GM12875 (cell line): ENCODE measurements around the gene TRH.
A peak's percentile ranks its signal among the peaks of the same experiment; 100 is the strongest.
"Not testable (repeated sequence)": the region's sequence is repeated elsewhere in the genome, so short reads cannot be mapped to it uniquely, and the experiment has no call there.

ENCODE experiments used
- H3K4me3 ChIP-seq: one replicate; pipeline ENCODE4 v1.5.1; 2011; ENCODE audit warnings: low read depth, low read length, control low read depth
- TF ChIP-seq, protein P1 (sequence below): IDR thresholded peaks from 2 replicates; pipeline ENCODE4 v1.5.1; 2011; ENCODE audit warnings: low read depth, mild to moderate bottlenecking, control low read depth, inconsistent platforms, low read length, moderate library complexity, borderline replicate concordance; ENCODE audit not compliant: insufficient read depth

TRH gene

DNA sequence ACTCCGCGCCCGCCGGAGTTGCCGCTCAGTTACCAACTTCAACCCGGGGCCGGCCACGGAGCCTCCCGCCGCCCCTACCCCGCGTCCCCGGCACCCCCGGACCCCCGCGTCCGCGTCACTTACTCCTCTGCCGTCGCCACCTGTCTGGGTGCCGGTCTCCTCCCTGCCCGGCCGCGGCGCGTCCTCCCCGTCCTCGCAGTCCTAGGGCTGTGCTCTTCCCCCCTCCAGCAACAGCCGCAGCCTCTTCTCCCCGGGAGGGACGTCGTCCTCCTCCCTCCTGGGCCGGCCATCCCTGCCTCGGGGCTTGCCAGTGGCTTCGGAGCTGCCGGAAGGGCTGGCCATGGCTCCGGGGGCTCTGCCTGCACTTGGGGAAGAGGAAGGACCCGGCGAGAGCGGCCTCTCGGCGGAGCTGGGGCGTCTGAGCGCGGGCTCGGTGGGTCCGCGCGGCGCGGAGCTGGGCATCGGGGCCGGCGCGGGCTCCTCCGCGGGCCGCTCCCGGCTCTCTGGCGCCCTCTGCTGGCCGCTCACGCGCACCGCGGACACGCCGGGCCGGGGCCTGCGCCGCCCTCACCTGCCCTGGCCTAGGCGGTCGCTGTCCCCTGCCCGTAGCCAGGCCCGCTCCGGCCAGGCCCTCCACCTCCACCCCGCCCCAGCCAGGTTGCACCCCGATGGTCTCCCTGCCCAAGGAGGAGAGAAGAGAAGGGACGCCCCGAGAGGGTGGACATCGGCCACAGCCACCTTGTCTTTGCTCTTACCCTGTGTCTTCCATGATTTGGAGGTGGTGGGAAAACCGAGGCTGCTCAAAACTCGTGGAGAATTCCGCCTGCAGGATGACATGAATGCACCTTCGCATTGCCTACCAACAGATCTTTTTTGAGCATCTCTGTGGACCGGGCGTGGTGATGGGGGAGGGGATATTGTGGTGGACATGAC lies 28.4 kb downstream of the TRH start:
- TF ChIP-seq, protein P1, sequence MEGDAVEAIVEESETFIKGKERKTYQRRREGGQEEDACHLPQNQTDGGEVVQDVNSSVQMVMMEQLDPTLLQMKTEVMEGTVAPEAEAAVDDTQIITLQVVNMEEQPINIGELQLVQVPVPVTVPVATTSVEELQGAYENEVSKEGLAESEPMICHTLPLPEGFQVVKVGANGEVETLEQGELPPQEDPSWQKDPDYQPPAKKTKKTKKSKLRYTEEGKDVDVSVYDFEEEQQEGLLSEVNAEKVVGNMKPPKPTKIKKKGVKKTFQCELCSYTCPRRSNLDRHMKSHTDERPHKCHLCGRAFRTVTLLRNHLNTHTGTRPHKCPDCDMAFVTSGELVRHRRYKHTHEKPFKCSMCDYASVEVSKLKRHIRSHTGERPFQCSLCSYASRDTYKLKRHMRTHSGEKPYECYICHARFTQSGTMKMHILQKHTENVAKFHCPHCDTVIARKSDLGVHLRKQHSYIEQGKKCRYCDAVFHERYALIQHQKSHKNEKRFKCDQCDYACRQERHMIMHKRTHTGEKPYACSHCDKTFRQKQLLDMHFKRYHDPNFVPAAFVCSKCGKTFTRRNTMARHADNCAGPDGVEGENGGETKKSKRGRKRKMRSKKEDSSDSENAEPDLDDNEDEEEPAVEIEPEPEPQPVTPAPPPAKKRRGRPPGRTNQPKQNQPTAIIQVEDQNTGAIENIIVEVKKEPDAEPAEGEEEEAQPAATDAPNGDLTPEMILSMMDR = peak; percentile 82
- peak overlapping the region; percentile 10 for H3K4me3 ChIP-seq

DNA sequence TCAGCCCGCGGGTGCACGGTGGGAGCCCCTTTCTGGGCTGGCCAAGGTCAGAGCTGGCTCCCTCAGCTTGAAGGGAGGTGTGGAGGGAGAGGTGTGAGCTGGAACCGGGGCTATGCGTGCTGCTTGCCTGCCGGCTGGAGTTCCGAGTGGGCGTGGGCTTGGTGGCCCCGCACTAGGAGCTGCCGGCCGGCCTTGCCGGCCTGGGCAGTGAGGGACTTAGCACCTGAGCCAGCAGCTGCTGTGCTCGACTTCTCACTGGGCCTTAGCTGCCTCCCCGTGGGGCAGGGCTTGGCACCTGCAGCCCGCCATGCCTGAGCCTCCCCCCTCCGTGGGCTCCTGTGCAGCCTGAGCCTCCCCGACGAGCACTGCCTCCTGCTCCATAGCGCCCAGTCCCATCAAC lies 36.0 kb downstream of the TRH start:
- no peak overlapping the region for H3K4me3 ChIP-seq
- TF ChIP-seq, protein P1 = no peak

GRCh38 chr3:130012108-130012507 lies 37.6 kb downstream of the TRH start:
- H3K4me3 ChIP-seq = not testable (repeated sequence)

DNA sequence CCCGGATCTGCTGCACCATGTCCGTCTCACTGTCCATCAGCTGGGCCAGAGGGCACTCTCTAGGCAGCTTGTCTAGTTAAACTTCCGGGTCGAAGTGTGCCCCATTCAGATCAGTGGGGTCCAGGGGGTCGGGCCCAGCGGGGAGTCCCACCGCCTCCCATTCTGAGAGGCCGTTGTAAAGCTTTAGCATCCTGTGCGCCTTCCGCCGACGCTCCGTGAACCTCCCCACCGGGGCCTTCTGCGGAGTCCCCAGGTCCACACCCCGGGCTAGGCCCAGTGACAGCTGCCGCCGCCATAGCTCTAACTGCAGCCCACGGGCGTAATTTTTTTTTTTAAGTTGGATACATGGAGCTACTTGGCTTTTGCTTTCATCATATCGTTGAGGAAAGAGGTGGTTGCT lies 38.7 kb downstream of the TRH start:
- not testable (repeated sequence) for H3K4me3 ChIP-seq

DNA sequence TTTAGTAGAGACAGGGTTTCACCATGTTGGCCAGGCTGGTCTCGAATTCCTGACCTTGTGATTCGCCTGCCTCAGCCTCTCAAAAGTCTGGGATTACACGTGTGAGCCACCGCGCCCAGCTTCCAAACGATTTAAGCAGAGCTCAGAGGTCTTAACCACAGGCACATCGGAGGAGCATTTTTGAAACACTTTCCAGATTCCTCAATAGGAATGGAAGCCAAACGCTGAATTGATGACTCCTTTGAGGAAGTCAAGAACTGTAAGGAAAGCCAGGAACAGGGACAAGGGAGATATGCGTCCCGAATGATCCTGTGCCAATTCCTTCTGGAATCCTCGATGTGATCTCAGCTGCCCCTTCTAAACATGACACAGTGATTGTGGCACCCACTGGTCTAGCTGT lies 40.0 kb downstream of the TRH start:
- TF ChIP-seq, protein P1 = no peak
- H3K4me3 ChIP-seq = no peak overlapping the region

DNA sequence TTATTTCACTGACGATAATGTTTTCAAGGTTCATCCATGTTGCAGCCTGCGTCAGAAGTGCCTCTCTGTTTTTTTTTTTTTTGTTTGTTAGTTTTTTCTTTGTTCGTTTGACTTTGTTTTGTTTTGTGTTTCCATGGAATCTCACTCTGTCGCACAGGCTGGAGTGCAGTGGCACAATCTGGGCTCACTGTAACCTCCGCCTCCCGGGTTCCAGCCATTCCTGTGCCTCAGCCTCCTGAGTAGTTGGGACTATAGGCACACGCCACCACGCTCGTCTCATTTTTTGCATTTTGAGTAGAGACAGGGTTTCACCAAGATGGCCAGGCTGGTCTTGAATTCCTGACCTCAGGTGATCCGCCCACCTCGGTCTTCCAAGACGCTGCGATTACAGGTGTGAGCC lies 43.1 kb downstream of the TRH start:
- H3K4me3 ChIP-seq = not testable (repeated sequence)

DNA sequence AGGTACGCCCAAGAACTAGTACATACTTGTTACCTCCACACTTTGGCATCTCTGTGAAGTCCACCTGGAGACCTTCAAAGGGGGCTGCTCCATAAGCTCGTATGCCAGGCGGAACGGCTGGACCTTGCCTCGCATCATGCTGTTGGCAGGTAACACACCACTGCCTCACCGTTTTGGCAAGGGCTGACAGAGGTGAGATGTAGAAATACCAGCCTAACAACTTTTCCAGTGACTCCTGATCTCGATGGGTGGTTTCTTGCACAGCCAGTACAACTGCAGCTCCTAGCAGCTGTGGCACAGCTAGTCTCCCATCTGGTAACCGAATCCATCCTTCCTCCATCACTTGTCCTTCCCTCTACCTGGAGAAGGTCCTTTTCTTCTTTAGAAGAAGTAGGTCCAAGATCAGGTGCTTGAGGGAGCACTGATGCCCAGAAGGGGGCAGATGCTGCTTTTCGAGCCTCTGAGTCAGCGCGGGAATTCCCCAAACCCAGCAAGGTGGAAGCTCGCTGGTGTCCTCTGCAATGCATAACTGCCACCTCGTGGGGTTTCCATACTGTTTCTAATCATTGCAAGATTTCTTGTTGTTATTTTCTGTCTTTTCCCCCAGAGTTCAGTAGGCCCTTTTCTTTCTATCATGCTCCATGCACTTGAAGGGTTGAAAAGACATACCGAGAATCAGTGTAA lies 51.8 kb downstream of the TRH start:
- not testable (repeated sequence) for H3K4me3 ChIP-seq
- TF ChIP-seq, protein P1 = 0 out of 2 replicates have a peak, but pooled peaks have one; percentile 24

DNA sequence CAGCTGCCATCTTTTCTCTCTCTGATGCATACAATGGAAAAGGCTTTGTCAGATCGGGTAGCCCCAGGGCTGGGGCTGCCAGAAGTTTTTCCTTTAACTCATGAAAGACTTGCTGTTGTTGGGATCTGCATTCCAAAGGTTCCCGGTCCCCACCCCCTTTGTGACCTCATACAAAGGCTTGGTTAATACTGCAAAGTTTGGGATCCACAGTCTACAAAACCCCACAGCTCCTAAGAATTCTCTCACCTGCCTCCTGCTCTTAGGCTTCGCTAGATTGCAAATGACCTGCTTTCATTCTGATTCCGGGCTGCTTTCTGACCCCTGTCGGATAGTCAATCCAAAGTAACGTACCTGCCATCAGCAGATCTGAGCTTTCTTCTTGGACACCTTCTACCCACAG lies 52.9 kb downstream of the TRH start:
- not testable (repeated sequence) for H3K4me3 ChIP-seq
